Measurements from ENCODE around the gene INO80. TPM values are rescaled to one million over a fixed set of nuclear protein-coding genes. Genes with fewer than 3 reads are reported as not detected.

The INO80 gene
- polyA plus RNA-seq, 2 donors = 4.6 to 11.0 TPM

- peaks cover 0 to 3% of the 10 kb centered on the region in 2 donors for H3K36me3 ChIP-seq (ENCODE audit: control insufficient read depth in 2 of 2, insufficient read depth in 2 of 2, low read length in 1 of 2)
- H3K27me3 ChIP-seq (ENCODE audit: control insufficient read depth in 1 of 2, insufficient read depth in 2 of 2, low read length in 2 of 2) = no peaks in the 10 kb centered on the region
- H3K4me3 ChIP-seq (ENCODE audit: low read depth in 1 of 2, low read length in 2 of 2) = no peak overlapping the region
- peaks cover 0 to 10% of the 10 kb centered on the region in 2 donors for H3K4me1 ChIP-seq (ENCODE audit: control insufficient read depth in 2 of 2, insufficient read depth in 2 of 2, low read length in 1 of 2)
- H3K9me3 ChIP-seq (ENCODE audit: control insufficient read depth in 2 of 2, insufficient read depth in 1 of 2, low read depth in 1 of 2, low read length in 1 of 2) = no peaks in the 10 kb centered on the region
- peak overlapping the region; percentile 33 to 79 for H3K27ac ChIP-seq (ENCODE audit: low read depth in 2 of 2, low read length in 1 of 2)
- 44 to 60% methylated on average over 15 of the region's 15 CpGs for WGBS, 2 donors
Observed at GRCh38 chr15:40940296-40940801, 175.7 kb downstream of the INO80 start.

- no peaks in the 10 kb centered on the region for H3K27me3 ChIP-seq (ENCODE audit: control insufficient read depth in 1 of 2, insufficient read depth in 2 of 2, low read length in 2 of 2)
- 78 to 79% methylated on average over 6 of the region's 6 CpGs for WGBS, 2 donors
- peaks cover 0 to 10% of the 10 kb centered on the region in 2 donors for H3K4me1 ChIP-seq (ENCODE audit: control insufficient read depth in 2 of 2, insufficient read depth in 2 of 2, low read length in 1 of 2)
- H3K27ac ChIP-seq (ENCODE audit: low read depth in 2 of 2, low read length in 1 of 2) = no peak overlapping the region
- peaks cover 0 to 3% of the 10 kb centered on the region in 2 donors for H3K36me3 ChIP-seq (ENCODE audit: control insufficient read depth in 2 of 2, insufficient read depth in 2 of 2, low read length in 1 of 2)
- H3K9me3 ChIP-seq (ENCODE audit: control insufficient read depth in 2 of 2, insufficient read depth in 1 of 2, low read depth in 1 of 2, low read length in 1 of 2) = no peaks in the 10 kb centered on the region
- no peak overlapping the region for H3K4me3 ChIP-seq (ENCODE audit: low read depth in 1 of 2, low read length in 2 of 2)
Observed at GRCh38 chr15:40938536-40938870, 177.6 kb downstream of the INO80 start.

- peaks cover 0 to 9% of the 10 kb centered on the region in 2 donors for H3K4me1 ChIP-seq (ENCODE audit: control insufficient read depth in 2 of 2, insufficient read depth in 2 of 2, low read length in 1 of 2)
- H3K9me3 ChIP-seq (ENCODE audit: control insufficient read depth in 2 of 2, insufficient read depth in 1 of 2, low read depth in 1 of 2, low read length in 1 of 2) = no peaks in the 10 kb centered on the region
- no peak overlapping the region for H3K27ac ChIP-seq (ENCODE audit: low read depth in 2 of 2, low read length in 1 of 2)
- H3K4me3 ChIP-seq (ENCODE audit: low read depth in 1 of 2, low read length in 2 of 2) = peak overlapping the region in 1 of 2 donors; percentile 0
- WGBS, 2 donors = 63 to 73% methylated on average over 19 of the region's 19 CpGs
- no peaks in the 10 kb centered on the region for H3K27me3 ChIP-seq (ENCODE audit: control insufficient read depth in 1 of 2, insufficient read depth in 2 of 2, low read length in 2 of 2)
- H3K36me3 ChIP-seq (ENCODE audit: control insufficient read depth in 2 of 2, insufficient read depth in 2 of 2, low read length in 1 of 2) = peaks cover 0 to 3% of the 10 kb centered on the region in 2 donors
Observed at GRCh38 chr15:40937762-40938535, 178.1 kb downstream of the INO80 start.

GRCh38 chr15:40936709-40937666 lies 179.1 kb downstream of the INO80 start:
- no peaks in the 10 kb centered on the region for H3K9me3 ChIP-seq (ENCODE audit: control insufficient read depth in 2 of 2, insufficient read depth in 1 of 2, low read depth in 1 of 2, low read length in 1 of 2)
- H3K36me3 ChIP-seq (ENCODE audit: control insufficient read depth in 2 of 2, insufficient read depth in 2 of 2, low read length in 1 of 2) = peaks cover 0 to 3% of the 10 kb centered on the region in 2 donors
- WGBS, 2 donors = 79 to 83% methylated on average over 15 of the region's 15 CpGs
- H3K27me3 ChIP-seq (ENCODE audit: control insufficient read depth in 1 of 2, insufficient read depth in 2 of 2, low read length in 2 of 2) = peaks cover 0 to under 1% of the 10 kb centered on the region in 2 donors
- no peak overlapping the region for H3K27ac ChIP-seq (ENCODE audit: low read depth in 2 of 2, low read length in 1 of 2)
- H3K4me3 ChIP-seq (ENCODE audit: low read depth in 1 of 2, low read length in 2 of 2) = no peak overlapping the region
- peaks cover 0 to 3% of the 10 kb centered on the region in 2 donors for H3K4me1 ChIP-seq (ENCODE audit: control insufficient read depth in 2 of 2, insufficient read depth in 2 of 2, low read length in 1 of 2)

- Histone ChIP-seq H3K27ac (ENCODE audit: low read depth in 2 of 2, low read length in 1 of 2) (no peak overlapping the region), H3K27me3 (ENCODE audit: control insufficient read depth in 1 of 2, insufficient read depth in 2 of 2, low read length in 2 of 2) (peaks cover 0 to 3% of the 10 kb centered on the region in 2 donors), H3K9me3 (ENCODE audit: control insufficient read depth in 2 of 2, insufficient read depth in 1 of 2, low read depth in 1 of 2, low read length in 1 of 2) (no peaks in the 10 kb centered on the region), H3K36me3 (ENCODE audit: control insufficient read depth in 2 of 2, insufficient read depth in 2 of 2, low read length in 1 of 2) (peaks cover 0 to 3% of the 10 kb centered on the region in 2 donors), H3K4me1 (ENCODE audit: control insufficient read depth in 2 of 2, insufficient read depth in 2 of 2, low read length in 1 of 2) (peaks cover 0 to under 1% of the 10 kb centered on the region in 2 donors), H3K4me3 (ENCODE audit: low read depth in 1 of 2, low read length in 2 of 2) (no peak overlapping the region)
- 87 to 92% methylated on average over 31 of the region's 31 CpGs for whole genome bisulfite sequencing, 2 donors
Observed at GRCh38 chr15:40936234-40936708, 179.8 kb downstream of the INO80 start.

GRCh38 chr15:40934457-40934856 lies 181.6 kb downstream of the INO80 start:
- H3K27me3 ChIP-seq (ENCODE audit: control insufficient read depth in 1 of 2, insufficient read depth in 2 of 2, low read length in 2 of 2) = peaks cover 0 to 8% of the 10 kb centered on the region in 2 donors

GRCh38 chr15:40933517-40933902 lies 182.6 kb downstream of the INO80 start:
- Histone ChIP-seq H3K27me3 (ENCODE audit: control insufficient read depth in 1 of 2, insufficient read depth in 2 of 2, low read length in 2 of 2) (peaks cover 0 to 8% of the 10 kb centered on the region in 2 donors), H3K36me3 (ENCODE audit: control insufficient read depth in 2 of 2, insufficient read depth in 2 of 2, low read length in 1 of 2) (peaks cover 0 to 3% of the 10 kb centered on the region in 2 donors), H3K4me1 (ENCODE audit: control insufficient read depth in 2 of 2, insufficient read depth in 2 of 2, low read length in 1 of 2) (peaks cover 9 to 13% of the 10 kb centered on the region in 2 donors), H3K9me3 (ENCODE audit: control insufficient read depth in 2 of 2, insufficient read depth in 1 of 2, low read depth in 1 of 2, low read length in 1 of 2) (no peaks in the 10 kb centered on the region), H3K4me3 (ENCODE audit: low read depth in 1 of 2, low read length in 2 of 2) (no peak overlapping the region), H3K27ac (ENCODE audit: low read depth in 2 of 2, low read length in 1 of 2) (no peak overlapping the region)
- 64 to 77% methylated on average over 3 of the region's 3 CpGs for WGBS, 2 donors

More at GRCh38 chr15:40934457-40934856, 181.6 kb downstream of the INO80 start:
- peaks cover 6 to 9% of the 10 kb centered on the region in 2 donors for H3K4me1 ChIP-seq (ENCODE audit: control insufficient read depth in 2 of 2, insufficient read depth in 2 of 2, low read length in 1 of 2)
- H3K27ac ChIP-seq (ENCODE audit: low read depth in 2 of 2, low read length in 1 of 2) = no peak overlapping the region
- peaks cover 0 to 3% of the 10 kb centered on the region in 2 donors for H3K36me3 ChIP-seq (ENCODE audit: control insufficient read depth in 2 of 2, insufficient read depth in 2 of 2, low read length in 1 of 2)
- H3K9me3 ChIP-seq (ENCODE audit: control insufficient read depth in 2 of 2, insufficient read depth in 1 of 2, low read depth in 1 of 2, low read length in 1 of 2) = no peaks in the 10 kb centered on the region
- WGBS, 2 donors = 85 to 88% methylated on average over 6 of the region's 6 CpGs
- peak overlapping the region in 1 of 2 donors; percentile 4 for H3K4me3 ChIP-seq (ENCODE audit: low read depth in 1 of 2, low read length in 2 of 2)

GRCh38 chr15:40932649-40933516 lies 183.2 kb downstream of the INO80 start:
- WGBS, 2 donors = 62 to 69% methylated on average over 11 of the region's 11 CpGs
- peaks cover 13 to 15% of the 10 kb centered on the region in 2 donors for H3K4me1 ChIP-seq (ENCODE audit: control insufficient read depth in 2 of 2, insufficient read depth in 2 of 2, low read length in 1 of 2)
- H3K36me3 ChIP-seq (ENCODE audit: control insufficient read depth in 2 of 2, insufficient read depth in 2 of 2, low read length in 1 of 2) = peaks cover 0 to 3% of the 10 kb centered on the region in 2 donors
- no peaks in the 10 kb centered on the region for H3K9me3 ChIP-seq (ENCODE audit: control insufficient read depth in 2 of 2, insufficient read depth in 1 of 2, low read depth in 1 of 2, low read length in 1 of 2)
- H3K27ac ChIP-seq (ENCODE audit: low read depth in 2 of 2, low read length in 1 of 2) = no peak overlapping the region
- peaks cover 0 to 12% of the 10 kb centered on the region in 2 donors for H3K27me3 ChIP-seq (ENCODE audit: control insufficient read depth in 1 of 2, insufficient read depth in 2 of 2, low read length in 2 of 2)
- H3K4me3 ChIP-seq (ENCODE audit: low read depth in 1 of 2, low read length in 2 of 2) = no peak overlapping the region

All from esophagus (tissue), 2 donors.